SK-N-MC (cell line): ENCODE data around the gene TNPO1.

Source experiments
- DNase-seq: peaks from one replicate; pipeline ENCODE4 v3.0.0-alpha.2; 2011; ENCODE audit warnings: low read depth, low spot score
- H3K27ac ChIP-seq: fragments of 200-600 bp; sonication (generic); 2 replicates; pipeline ENCODE4 v1.5.1; 2016; ENCODE audit warnings: mixed run types
- H3K36me3 ChIP-seq: fragments of 200-600 bp; sonication (generic); 2 replicates; pipeline ENCODE4 v1.6.1; 2017; ENCODE audit warnings: antibody characterized with exemption, low read length, mixed read lengths; ENCODE audit not compliant: insufficient read depth
- H3K4me3 ChIP-seq: fragments of 200-600 bp; sonication (generic); 2 replicates; pipeline ENCODE4 v1.5.1; 2016
- H3K9ac ChIP-seq: fragments of 200-600 bp; sonication (generic); 2 replicates; pipeline ENCODE4 v1.8.0; 2017; ENCODE audit warnings: mixed run types, mixed read lengths; ENCODE audit not compliant: insufficient read length
- H3K9me3 ChIP-seq: fragments of 200-600 bp; sonication (generic); 2 replicates; pipeline ENCODE4 v1.6.1; 2017; ENCODE audit warnings: low read depth, mild to moderate bottlenecking, antibody characterized with exemption, low read length, moderate library complexity, mixed read lengths
- EZH2 ChIP-seq: fragments of 200-600 bp; sonication (generic); IDR thresholded peaks from one replicate; pipeline ENCODE4 v1.6.1; 2017; ENCODE audit warnings: antibody characterized with exemption
- FOXP2 ChIP-seq: optimal IDR thresholded peaks from 2 replicates; pipeline ENCODE3; 2011; ENCODE audit warnings: mild to moderate bottlenecking, moderate library complexity; ENCODE audit not compliant: insufficient read depth; ENCODE audit errors: extremely low read length, control extremely low read depth
- POLR2AphosphoS5 ChIP-seq: IDR thresholded peaks from 2 replicates; pipeline ENCODE4 v1.6.1; 2012; ENCODE audit warnings: mild to moderate bottlenecking, low read depth, low read length, borderline replicate concordance

Gene TNPO1

DNA sequence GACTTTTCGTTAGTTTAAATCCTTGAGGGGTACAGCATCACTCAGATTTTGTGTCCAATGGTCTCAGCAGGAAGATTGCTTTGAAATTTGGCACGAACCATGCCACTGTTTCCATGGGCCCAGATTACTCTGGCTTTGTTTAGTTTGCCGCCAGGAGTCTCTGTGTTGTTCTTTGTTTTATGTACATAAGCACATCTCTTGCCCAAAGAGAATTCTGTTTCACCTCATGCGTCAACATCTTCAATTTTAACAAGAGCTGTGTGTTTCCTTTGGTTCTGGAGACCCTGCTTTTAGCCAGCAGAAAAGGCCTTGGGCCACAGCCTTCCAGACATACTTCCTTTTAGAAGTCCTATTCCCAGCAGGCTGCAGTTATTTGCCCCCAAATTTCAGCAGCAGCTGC is 62.4 kb downstream of the TNPO1 start:
- H3K27ac ChIP-seq: no peak overlapping the region
- H3K36me3 ChIP-seq: peaks cover 94% of the 10 kb centered on the region
- no peak overlapping the region for H3K4me3 ChIP-seq
- no peak overlapping the region for H3K9ac ChIP-seq
- no peak for TF ChIP-seq FOXP2
- no peak for TF ChIP-seq EZH2
- TF ChIP-seq POLR2AphosphoS5: no peak
- DNase-seq: no peak
- no peaks in the 10 kb centered on the region for H3K9me3 ChIP-seq

DNA sequence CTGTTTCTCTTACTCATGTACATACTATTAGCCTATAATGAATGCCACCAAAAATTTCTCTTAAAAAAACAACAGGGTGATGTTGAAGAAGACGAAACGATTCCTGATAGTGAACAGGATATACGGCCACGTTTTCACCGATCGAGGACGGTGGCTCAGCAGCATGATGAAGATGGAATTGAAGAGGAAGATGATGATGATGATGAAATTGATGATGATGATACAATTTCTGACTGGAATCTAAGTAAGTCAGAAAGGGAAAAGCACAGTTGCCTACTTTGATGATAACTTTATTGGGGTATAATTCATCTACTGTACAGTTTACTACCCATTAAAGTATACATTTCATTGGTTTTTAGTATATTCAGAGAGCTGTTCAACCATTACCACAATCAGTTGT is 66.5 kb downstream of the TNPO1 start:
- TF ChIP-seq EZH2 (no peak), POLR2AphosphoS5 (no peak), FOXP2 (no peak)
- H3K36me3 ChIP-seq: peaks cover 91% of the 10 kb centered on the region

DNA sequence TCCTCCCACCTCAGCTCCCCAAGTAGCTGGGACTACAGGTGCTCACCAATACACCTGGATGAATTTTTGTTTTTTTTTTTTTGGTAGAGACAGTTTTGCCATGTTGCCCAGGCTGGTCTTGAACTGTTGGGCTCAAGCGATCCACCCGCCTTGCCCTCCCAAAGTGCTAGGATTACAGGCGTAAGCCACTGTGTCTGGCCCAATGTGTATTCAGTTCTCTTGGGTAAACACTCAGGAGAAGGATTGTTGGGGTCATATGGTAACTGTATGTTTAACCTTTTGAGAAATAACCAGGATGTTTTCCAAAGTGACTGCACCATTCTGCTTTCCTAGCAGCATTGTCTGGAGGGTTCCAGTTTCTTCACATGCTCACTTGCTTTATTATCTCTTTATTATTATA is 67.4 kb downstream of the TNPO1 start:
- Histone ChIP-seq H3K27ac (no peak overlapping the region), H3K36me3 (peaks cover 91% of the 10 kb centered on the region), H3K9ac (no peak overlapping the region), H3K4me3 (no peak overlapping the region), H3K9me3 (no peaks in the 10 kb centered on the region)
- no peak for DNase-seq
- TF ChIP-seq FOXP2 (no peak), EZH2 (no peak), POLR2AphosphoS5 (no peak)

More for the DNA sequence above, 66.5 kb downstream of the TNPO1 start:
- Histone ChIP-seq H3K9me3 (no peaks in the 10 kb centered on the region), H3K4me3 (no peak overlapping the region), H3K27ac (no peak overlapping the region), H3K9ac (no peak overlapping the region)
- DNase-seq: no peak

- H3K9ac ChIP-seq: no peak overlapping the region
- no peak for TF ChIP-seq FOXP2
- TF ChIP-seq POLR2AphosphoS5: no peak
- TF ChIP-seq EZH2: no peak
- peaks cover 91% of the 10 kb centered on the region for H3K36me3 ChIP-seq
- no peak overlapping the region for H3K27ac ChIP-seq
- no peak overlapping the region for H3K4me3 ChIP-seq
- no peak for DNase-seq
- H3K9me3 ChIP-seq: no peaks in the 10 kb centered on the region
These were observed 68.4 kb downstream of the TNPO1 start for GRCh38 chr5:72884892-72885291.

DNA sequence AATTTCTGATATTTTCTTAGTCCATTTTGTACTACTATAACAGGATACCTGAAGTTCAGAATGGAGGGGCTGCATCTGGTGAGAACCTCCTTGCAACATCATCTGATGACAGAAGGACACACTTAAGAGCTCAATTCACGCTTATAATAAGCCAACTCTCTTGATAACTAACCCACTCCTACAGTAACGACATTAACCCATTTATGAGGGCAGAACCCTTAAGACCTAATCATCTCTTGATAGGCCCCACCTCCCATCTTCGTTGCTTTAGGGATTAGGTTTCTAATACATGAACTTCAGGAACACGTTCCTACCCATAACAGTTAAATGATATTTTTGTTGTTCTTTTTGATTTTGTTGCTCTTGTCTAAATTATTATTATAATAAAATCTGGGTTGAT is 69.4 kb downstream of the TNPO1 start:
- Histone ChIP-seq H3K36me3 (peaks cover 95% of the 10 kb centered on the region), H3K9ac (no peak overlapping the region), H3K9me3 (no peaks in the 10 kb centered on the region), H3K4me3 (no peak overlapping the region), H3K27ac (no peak overlapping the region)
- TF ChIP-seq EZH2 (no peak), POLR2AphosphoS5 (no peak), FOXP2 (no peak)
- no peak for DNase-seq

GRCh38 chr5:72888595-72888994 is 72.1 kb downstream of the TNPO1 start:
- Histone ChIP-seq H3K27ac (no peak overlapping the region), H3K9me3 (no peaks in the 10 kb centered on the region), H3K4me3 (no peak overlapping the region), H3K9ac (no peak overlapping the region), H3K36me3 (peaks cover 93% of the 10 kb centered on the region)
- DNase-seq: no peak
- TF ChIP-seq EZH2 (no peak), FOXP2 (no peak), POLR2AphosphoS5 (no peak)

- TF ChIP-seq EZH2 (no peak), POLR2AphosphoS5 (no peak), FOXP2 (no peak)
- Histone ChIP-seq H3K9ac (no peak overlapping the region), H3K4me3 (no peak overlapping the region), H3K27ac (no peak overlapping the region), H3K36me3 (peaks cover 94% of the 10 kb centered on the region), H3K9me3 (no peaks in the 10 kb centered on the region)
- no peak for DNase-seq
These were observed 72.9 kb downstream of the TNPO1 start for GRCh38 chr5:72889324-72889723.

DNA sequence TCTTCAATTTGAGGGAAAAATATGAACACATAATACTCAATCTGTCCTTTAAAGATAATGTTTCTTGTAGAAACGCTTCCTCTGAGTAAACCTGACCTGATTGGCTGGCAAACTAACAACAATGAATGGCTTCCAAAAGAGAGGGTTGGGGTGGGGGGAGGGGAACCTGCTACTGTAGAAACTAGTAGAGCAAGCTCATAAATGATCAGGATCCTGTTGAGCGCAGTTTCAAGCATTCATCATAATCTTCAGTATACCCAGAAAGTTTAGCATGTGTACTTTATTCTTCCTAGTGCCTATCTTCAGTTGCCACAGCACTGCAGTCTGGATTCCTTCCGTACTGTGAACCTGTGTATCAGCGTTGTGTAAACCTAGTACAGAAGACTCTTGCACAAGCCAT is 76.4 kb downstream of the TNPO1 start:
- Histone ChIP-seq H3K4me3 (no peak overlapping the region), H3K36me3 (peaks cover 94% of the 10 kb centered on the region)

GRCh38 chr5:72895758-72896157 is 79.3 kb downstream of the TNPO1 start:
- DNase-seq: no peak
- H3K9ac ChIP-seq: no peak overlapping the region
- no peak overlapping the region for H3K27ac ChIP-seq
- peaks cover 5% of the 10 kb centered on the region; the same call in 1 of the 2 replicates for H3K9me3 ChIP-seq
- H3K4me3 ChIP-seq: no peak overlapping the region
- no peak for TF ChIP-seq EZH2
- no peak for TF ChIP-seq FOXP2
- no peak for TF ChIP-seq POLR2AphosphoS5
- peaks cover 94% of the 10 kb centered on the region for H3K36me3 ChIP-seq

More for the DNA sequence above, 76.4 kb downstream of the TNPO1 start:
- Histone ChIP-seq H3K9ac (no peak overlapping the region), H3K27ac (no peak overlapping the region), H3K9me3 (no peaks in the 10 kb centered on the region)
- no peak for DNase-seq
- TF ChIP-seq EZH2: no peak
- no peak for TF ChIP-seq POLR2AphosphoS5
- no peak for TF ChIP-seq FOXP2
